Measurements from ENCODE around the gene PPP1R13B. TPM values are rescaled to one million over a fixed set of nuclear protein-coding genes. Genes with fewer than 3 reads are reported as not detected.

Gene PPP1R13B
- total and polyA plus RNA-seq, 5 donors: 50.1 to 158 (median 109) TPM

Other genes with a start within 250 kb of the PPP1R13B start
- 100 to 1,000 TPM; 110 to 137 (median 129) TPM for gene KLC1, start 218.4 kb downstream of the PPP1R13B start, total RNA-seq
- gene KLC1, start 218.4 kb downstream of the PPP1R13B start, polyA plus RNA-seq: 112 TPM
- gene XRCC3, start 132.1 kb downstream of the PPP1R13B start, total RNA-seq: 1 to 10 TPM; 2.1 to 5.6 (median 2.4) TPM
- 2.2 TPM for gene XRCC3, start 132.1 kb downstream of the PPP1R13B start, polyA plus RNA-seq
- 10 to 100 TPM; 42.0 to 61.0 (median 52.4) TPM for gene ZFYVE21, start 131.8 kb downstream of the PPP1R13B start, total RNA-seq
- 66.8 TPM for gene ZFYVE21, start 131.8 kb downstream of the PPP1R13B start, polyA plus RNA-seq
- gene TDRD9, start 80.9 kb upstream of the PPP1R13B start, total RNA-seq: 10 to 100 TPM in 2 of 4 donors, 1 to 10 TPM in 2; 8.3 to 20.2 (median 12.9) TPM
- 10.7 TPM for gene TDRD9, start 80.9 kb upstream of the PPP1R13B start, polyA plus RNA-seq
- 10 to 100 TPM; 11.2 to 32.1 (median 23.4) TPM for gene RD3L, start 95.0 kb upstream of the PPP1R13B start, total RNA-seq
- 39.6 TPM for gene RD3L, start 95.0 kb upstream of the PPP1R13B start, polyA plus RNA-seq
- 100 to 1,000 TPM; 169 to 307 (median 208) TPM for gene ASPG, start 238.1 kb upstream of the PPP1R13B start, total RNA-seq
- 99.1 TPM for gene ASPG, start 238.1 kb upstream of the PPP1R13B start, polyA plus RNA-seq

All from right cardiac atrium (tissue), 5 donors.